ENCODE data around the gene PLEKHG4B. TPM values are rescaled to one million over a fixed set of nuclear protein-coding genes. Genes with fewer than 3 reads are reported as not detected.

PLEKHG4B gene
- total and polyA plus RNA-seq, 2 of the 8 experiments (the other 6 are each of a cell fraction or from before 2014, with no cell fraction given): 31.1 to 43.6 TPM

GRCh38 chr5:127886-128285 is 35.9 kb downstream of the PLEKHG4B start:
- Histone ChIP-seq H4K8ac (ENCODE audit: extremely low read depth, insufficient read depth, low read length) (no peak overlapping the region), H3K23ac (ENCODE audit: insufficient read length) (no peak overlapping the region), H3K56ac (replicated peaks; ENCODE audit: insufficient read length, low read depth, low read length) (no peak overlapping the region), H3K79me1 (ENCODE audit: low read depth, low read length) (no peaks in the 10 kb centered on the region; the same call in 1 of the 2 replicates), H3K9me3 (ENCODE audit: insufficient read depth in 2 of 2, low read depth in 1 of 2, low read length in 1 of 2) (peaks cover 0 to 7% of the 10 kb centered on the region in 2 experiments; a peak in 2 of 4 replicates), H3K79me2 (ENCODE audit: control insufficient read depth in 1 of 2, insufficient read depth in 2 of 2, low read length in 2 of 2) (peaks cover 0 to 51% of the 10 kb centered on the region in 2 experiments; a peak in 2 of 4 replicates), H2BK5ac (ENCODE audit: low read depth, low read length) (no peak overlapping the region), H3K9ac (replicated peaks in 1 of 4; ENCODE audit: extremely low read depth in 1 of 4, low read depth in 3 of 4, low read length in 3 of 4) (no peak overlapping the region), H2AK5ac (ENCODE audit: low read depth, low read length) (0 out of 2 replicates have a peak overlapping the region, but pooled peaks have one; percentile 7), H2BK20ac (ENCODE audit: low read length) (no peak overlapping the region), H2BK15ac (ENCODE audit: low read length) (no peak overlapping the region), H3K14ac (ENCODE audit: insufficient read length) (no peak overlapping the region), H4K91ac (replicated peaks; ENCODE audit: insufficient read length, low read length) (no peak overlapping the region), H3K18ac (ENCODE audit: extremely low read depth, low read length) (no peak overlapping the region), H2BK120ac (replicated peaks; ENCODE audit: low read depth, low read length) (no peak overlapping the region), H2AFZ (ENCODE audit: low read length) (no peak overlapping the region), H3K4me3 (ENCODE audit: extremely low read depth in 1 of 4, insufficient read depth in 2 of 4, low read depth in 3 of 4, low read length in 4 of 4) (no peak overlapping the region), H3K27ac (ENCODE audit: low read depth, low read length) (no peak overlapping the region), H3K4ac (replicated peaks; ENCODE audit: insufficient read length, low read depth, low read length) (no peak overlapping the region), H4K5ac (ENCODE audit: insufficient read length, low read depth, low read length) (no peak overlapping the region), H2BK12ac (ENCODE audit: low read depth, low read length) (no peak overlapping the region), H3K36me3 (ENCODE audit: control insufficient read depth in 2 of 4, insufficient read depth in 4 of 4, low read length in 3 of 4) (peaks cover 0 to 19% (median 5%) of the 10 kb centered on the region in 4 experiments; a peak in 2 of 8 replicates), H3K27me3 (replicated peaks in 1 of 4; ENCODE audit: control insufficient read depth in 3 of 4, extremely low read depth in 1 of 4, insufficient read depth in 3 of 4, low read length in 3 of 4) (no peaks in the 10 kb centered on the region), H4K20me1 (replicated peaks in 1 of 2; ENCODE audit: control insufficient read depth in 1 of 2, insufficient read depth in 2 of 2, low read length in 2 of 2) (no peaks in the 10 kb centered on the region), H3K4me1 (replicated peaks in 1 of 4; ENCODE audit: control insufficient read depth in 3 of 4, insufficient read depth in 4 of 4, low read length in 3 of 4) (peaks cover 0 to 22% (median 9%) of the 10 kb centered on the region in 4 experiments; a peak in 4 of 7 replicates), H3K4me2 (ENCODE audit: insufficient read depth in 1 of 2, low read depth in 2 of 2, low read length in 2 of 2) (no peak overlapping the region), H3K23me2 (ENCODE audit: low read depth, low read length) (no peaks in the 10 kb centered on the region)
- DNase-seq (ENCODE audit: low read depth in 1 of 2, low spot score in 2 of 2): no peak
- ChIA-PET POLR2A (ENCODE audit: partially characterized antibody) (interaction anchor here (0.9 kb wide), 1 partner anchor 46 kb away, joined by 3 read pairs; no protein-coding TSS in a partner anchor), CTCF (ENCODE audit: partially characterized antibody) (no interaction called here)
- no peak for TF ChIP-seq BACH1 (IDR thresholded peaks at IDR 0.05; ENCODE audit: low read length)
- TF ChIP-seq BCL11A (IDR thresholded peaks at IDR 0.05; ENCODE audit: low read depth in 2 of 2, low read length in 2 of 2): no peak
- TF ChIP-seq EGR1 (IDR thresholded peaks at IDR 0.05; ENCODE audit: borderline replicate concordance, low read depth, low read length): no peak
- TF ChIP-seq POU5F1 (IDR thresholded peaks at IDR 0.05; ENCODE audit: low read depth, low read length): no peak
- TF ChIP-seq SP4 (IDR thresholded peaks at IDR 0.05; ENCODE audit: low read length): no peak
- TF ChIP-seq FOSL1 (IDR thresholded peaks at IDR 0.05; ENCODE audit: insufficient read depth, low read depth, low read length): no peak
- WGBS, 2 experiments (ENCODE audit: extremely low coverage in 1 of 2, insufficient coverage in 1 of 2, insufficient read length in 1 of 2, insufficient replicate concordance in 2 of 2, low coverage in 1 of 2, low lambda C conversion rate in 2 of 2, missing lambda C conversion rate in 1 of 2): 93% methylated on average over 2 of the region's 2 CpGs; no CpG with 5 or more reads in 1 of the 2 experiments
- no peak for FAIRE-seq
